ENCODE data around the gene HOXA9.
A peak's percentile ranks its signal among the peaks of the same experiment; 100 is the strongest.

The HOXA9 gene

GRCh38 chr7:27151931-27152815 lies 13.2 kb downstream of the HOXA9 start, which contains the start of gene HOXA3 (continued):
- TF ChIP-seq, protein P1, sequence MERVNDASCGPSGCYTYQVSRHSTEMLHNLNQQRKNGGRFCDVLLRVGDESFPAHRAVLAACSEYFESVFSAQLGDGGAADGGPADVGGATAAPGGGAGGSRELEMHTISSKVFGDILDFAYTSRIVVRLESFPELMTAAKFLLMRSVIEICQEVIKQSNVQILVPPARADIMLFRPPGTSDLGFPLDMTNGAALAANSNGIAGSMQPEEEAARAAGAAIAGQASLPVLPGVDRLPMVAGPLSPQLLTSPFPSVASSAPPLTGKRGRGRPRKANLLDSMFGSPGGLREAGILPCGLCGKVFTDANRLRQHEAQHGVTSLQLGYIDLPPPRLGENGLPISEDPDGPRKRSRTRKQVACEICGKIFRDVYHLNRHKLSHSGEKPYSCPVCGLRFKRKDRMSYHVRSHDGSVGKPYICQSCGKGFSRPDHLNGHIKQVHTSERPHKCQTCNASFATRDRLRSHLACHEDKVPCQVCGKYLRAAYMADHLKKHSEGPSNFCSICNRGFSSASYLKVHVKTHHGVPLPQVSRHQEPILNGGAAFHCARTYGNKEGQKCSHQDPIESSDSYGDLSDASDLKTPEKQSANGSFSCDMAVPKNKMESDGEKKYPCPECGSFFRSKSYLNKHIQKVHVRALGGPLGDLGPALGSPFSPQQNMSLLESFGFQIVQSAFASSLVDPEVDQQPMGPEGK (tag by site-specific recombination; IDR thresholded peaks at IDR 0.05): peak; percentile 94
- TF ChIP-seq PRDM1 (tag by site-specific recombination; IDR thresholded peaks at IDR 0.05) (peak; percentile 91), ZFP37 (tag by site-specific recombination; IDR thresholded peaks at IDR 0.05) (0 out of 2 replicates have a peak, but pooled peaks have one; percentile 63), ZFP69B (tag by site-specific recombination; IDR thresholded peaks at IDR 0.05) (peak; percentile 45; the same call in 1 of the 2 replicates), YY1 (tag by site-specific recombination; IDR thresholded peaks at IDR 0.05) (0 out of 2 replicates have a peak, but pooled peaks have one; percentile 66), ZNF112 (tag by site-specific recombination; IDR thresholded peaks at IDR 0.05) (no peak), WT1 (tag by site-specific recombination; IDR thresholded peaks at IDR 0.05) (peak; percentile 88), ZNF311 (tag by site-specific recombination; IDR thresholded peaks at IDR 0.05; ENCODE audit: borderline replicate concordance) (no peak), ZNF10 (tag by site-specific recombination; IDR thresholded peaks at IDR 0.05) (no peak), SALL2 (tag by site-specific recombination; IDR thresholded peaks at IDR 0.05; ENCODE audit: borderline replicate concordance) (no peak), ZNF223 (tag by site-specific recombination; IDR thresholded peaks at IDR 0.05) (peak; percentile 45; the same call in 1 of the 2 replicates), ZBTB26 (tag by site-specific recombination; optimal IDR thresholded peaks at IDR 0.05) (peak; percentile 67)

- H3K27ac ChIP-seq (ENCODE audit: extremely low read depth, low read depth, low read length): peak overlapping the region; percentile 99
- H3K4me1 ChIP-seq (ENCODE audit: control insufficient read depth, insufficient read depth, low read length): peaks cover 11% of the 10 kb centered on the region
- POLR2A ChIA-PET: interaction anchor here (0.6 to 5.6 kb wide), 10 partner anchors 11 to 776 kb away, joined by 3 to 42 read pairs (median 12); partner anchors contain the start of genes HOXA10, HOXA11 and HOXA9
- peak overlapping the region; percentile 59 for H3K4me3 ChIP-seq (ENCODE audit: low read depth, low read length)
- CTCF ChIA-PET: interaction anchor here (0.5 to 4.3 kb wide), 9 partner anchors 11 to 1294 kb away, joined by 3 to 50 read pairs (median 4); partner anchors contain the start of gene HOXA4
- peaks cover 0 to 34% of the 10 kb centered on the region in 2 experiments; a peak in 2 of 3 replicates for H3K36me3 ChIP-seq (ENCODE audit: control insufficient read depth in 2 of 2, insufficient read depth in 1 of 2, low read length in 2 of 2)
- H3K9me3 ChIP-seq (ENCODE audit: control insufficient read depth, insufficient read depth, low read depth, low read length): no peaks in the 10 kb centered on the region
- TF ChIP-seq, protein P1 (tag by site-specific recombination; IDR thresholded peaks at IDR 0.05): no peak
- TF ChIP-seq ZNF580 (tag by site-specific recombination; IDR thresholded peaks at IDR 0.05) (no peak), ZFHX2 (tag by site-specific recombination; conservative IDR thresholded peaks at IDR 0.05) (peak; percentile 62), ZNF792 (tag by site-specific recombination; IDR thresholded peaks at IDR 0.05) (no peak), ZNF585B (tag by site-specific recombination; IDR thresholded peaks at IDR 0.05) (no peak), ZBTB7A (tag by site-specific recombination; IDR thresholded peaks at IDR 0.05; ENCODE audit: low read depth) (0 out of 2 replicates have a peak, but pooled peaks have one; percentile 21), ZBTB21 (tag by site-specific recombination; IDR thresholded peaks at IDR 0.05) (no peak), ZNF664 (tag by site-specific recombination; IDR thresholded peaks at IDR 0.05) (no peak), HOXC10 (CRISPR knock-in tag; IDR thresholded peaks at IDR 0.05) (0 out of 2 replicates have a peak, but pooled peaks have one; percentile 2), MYNN (tag by site-specific recombination; IDR thresholded peaks at IDR 0.05; ENCODE audit: borderline replicate concordance) (no peak), KLF10 (tag by site-specific recombination; IDR thresholded peaks at IDR 0.05) (no peak), IKZF3 (tag by site-specific recombination; IDR thresholded peaks at IDR 0.05) (peak; percentile 37; the same call in 1 of the 2 replicates)
Measured at GRCh38 chr7:27151341-27151930, 13.9 kb downstream of the HOXA9 start.
